Measurements from ENCODE around the gene JAK3.
A peak's percentile ranks its signal among the peaks of the same experiment; 100 is the strongest.

The JAK3 gene

DNA sequence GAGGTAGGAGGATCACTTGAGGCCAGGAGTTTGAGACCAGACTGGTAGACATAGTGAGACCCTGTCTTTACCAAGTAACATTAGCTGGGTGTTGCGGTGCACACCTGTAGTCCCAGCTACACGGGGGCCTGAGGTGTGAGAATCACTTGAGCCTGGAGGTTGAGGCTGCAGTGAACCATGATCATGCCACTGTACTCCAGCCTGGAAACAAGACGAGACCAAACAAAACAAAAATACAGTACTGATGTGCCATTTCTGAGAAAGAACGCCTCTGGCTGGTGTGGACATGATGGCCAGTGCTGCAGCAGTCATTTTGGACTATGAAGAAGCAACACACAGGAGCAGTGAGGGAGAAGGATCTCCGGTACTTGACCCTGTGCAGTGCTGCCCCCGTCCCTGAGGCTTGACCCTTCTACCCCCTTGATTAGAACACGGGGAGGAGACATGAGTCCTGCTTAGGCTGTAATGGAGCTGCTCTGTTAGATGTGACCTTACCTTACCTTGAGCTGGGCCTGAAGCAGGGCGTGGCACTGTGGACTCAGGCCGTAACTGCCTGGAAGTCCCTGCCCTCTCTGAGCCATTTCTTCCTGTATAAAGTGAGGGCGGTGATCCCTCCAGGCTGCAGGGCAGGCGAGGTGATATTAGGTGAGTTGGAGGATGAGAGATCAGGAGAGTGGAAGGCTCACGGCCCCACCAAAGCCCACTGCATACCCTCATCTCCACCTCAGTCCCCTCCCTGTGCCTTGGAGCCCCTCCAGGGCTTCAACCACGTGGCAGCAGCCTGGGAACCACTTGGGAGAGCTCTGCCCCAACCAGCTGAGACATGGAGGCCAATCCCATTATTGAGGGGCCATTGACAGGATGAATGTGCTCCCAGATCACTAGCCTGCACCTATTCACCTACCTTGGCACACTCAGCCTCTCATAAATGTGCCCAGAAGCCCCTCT, 17.9 kb upstream of the JAK3 start:
- DNase-seq (ENCODE audit: low read depth) = no peak

DNA sequence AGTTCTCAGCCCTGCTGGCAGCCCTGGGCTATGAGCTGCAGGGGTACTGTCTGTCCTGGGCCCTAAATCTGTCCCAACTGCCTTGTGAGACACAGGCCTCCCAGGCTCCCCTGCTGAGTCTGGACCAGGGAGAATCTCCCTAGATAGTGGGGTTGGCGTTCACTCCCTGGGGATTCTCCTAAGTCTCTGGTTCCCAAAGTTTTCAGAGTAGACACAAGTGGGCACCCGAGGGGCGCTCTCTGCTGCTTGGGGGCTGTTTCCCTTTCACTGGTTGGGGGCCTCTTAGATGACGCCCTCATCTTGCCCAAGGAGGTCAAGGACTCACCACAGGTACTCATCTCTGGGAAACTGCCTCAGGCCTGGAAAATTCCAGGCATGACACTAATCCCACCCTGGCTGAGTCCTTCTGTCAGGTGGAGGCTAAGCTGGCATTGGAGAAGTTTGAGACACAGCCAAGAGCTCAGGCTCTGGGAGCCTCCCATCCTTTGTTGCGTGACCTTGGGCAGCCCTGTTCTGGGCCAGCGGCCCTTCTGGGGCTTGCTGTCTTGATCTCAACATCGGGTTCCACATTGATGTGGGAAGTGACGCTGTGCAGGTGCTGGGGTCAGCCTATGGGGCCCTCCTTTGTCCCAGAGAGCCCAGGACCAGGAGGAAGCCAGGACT, 15.9 kb upstream of the JAK3 start:
- no peak for DNase-seq (ENCODE audit: low read depth)

DNA sequence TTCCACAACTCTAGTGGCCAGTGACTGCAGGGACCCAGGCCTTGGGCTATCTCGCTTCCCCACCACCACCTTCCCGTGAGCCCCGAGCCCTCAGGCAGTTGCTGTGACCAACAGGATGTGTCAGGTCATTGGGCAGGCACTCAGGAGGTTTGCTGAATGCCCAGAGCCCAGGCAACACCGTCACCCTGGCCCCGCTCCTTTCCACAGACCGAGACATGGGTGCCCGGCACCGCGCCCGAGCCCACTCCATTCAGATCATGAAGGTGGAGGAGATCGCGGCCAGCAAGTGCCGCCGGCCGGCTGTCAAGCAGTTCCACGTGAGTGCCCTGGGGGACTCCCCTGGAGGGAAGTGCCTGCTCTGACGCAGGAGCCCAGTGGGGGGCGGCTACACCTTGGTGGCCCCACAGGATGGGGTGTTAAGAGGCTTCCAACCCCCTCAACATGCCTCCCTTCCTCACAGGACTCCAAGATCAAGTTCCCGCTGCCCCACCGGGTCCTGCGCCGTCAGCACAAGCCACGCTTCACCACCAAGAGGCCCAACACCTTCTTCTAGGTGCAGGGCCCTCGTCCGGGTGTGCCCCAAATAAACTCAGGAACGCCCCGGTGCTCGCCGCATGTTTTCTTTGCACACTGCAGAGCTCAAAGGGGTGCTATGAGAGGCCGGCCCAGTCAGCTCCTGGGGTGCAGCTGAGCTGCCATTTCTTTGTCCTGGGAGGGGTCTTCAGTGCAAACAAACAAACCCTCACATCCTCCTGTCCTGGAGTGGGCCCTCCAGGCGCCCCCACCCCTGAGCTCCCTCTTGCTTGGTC, 15.1 kb upstream of the JAK3 start:
- no peak for DNase-seq (ENCODE audit: low read depth)

DNA sequence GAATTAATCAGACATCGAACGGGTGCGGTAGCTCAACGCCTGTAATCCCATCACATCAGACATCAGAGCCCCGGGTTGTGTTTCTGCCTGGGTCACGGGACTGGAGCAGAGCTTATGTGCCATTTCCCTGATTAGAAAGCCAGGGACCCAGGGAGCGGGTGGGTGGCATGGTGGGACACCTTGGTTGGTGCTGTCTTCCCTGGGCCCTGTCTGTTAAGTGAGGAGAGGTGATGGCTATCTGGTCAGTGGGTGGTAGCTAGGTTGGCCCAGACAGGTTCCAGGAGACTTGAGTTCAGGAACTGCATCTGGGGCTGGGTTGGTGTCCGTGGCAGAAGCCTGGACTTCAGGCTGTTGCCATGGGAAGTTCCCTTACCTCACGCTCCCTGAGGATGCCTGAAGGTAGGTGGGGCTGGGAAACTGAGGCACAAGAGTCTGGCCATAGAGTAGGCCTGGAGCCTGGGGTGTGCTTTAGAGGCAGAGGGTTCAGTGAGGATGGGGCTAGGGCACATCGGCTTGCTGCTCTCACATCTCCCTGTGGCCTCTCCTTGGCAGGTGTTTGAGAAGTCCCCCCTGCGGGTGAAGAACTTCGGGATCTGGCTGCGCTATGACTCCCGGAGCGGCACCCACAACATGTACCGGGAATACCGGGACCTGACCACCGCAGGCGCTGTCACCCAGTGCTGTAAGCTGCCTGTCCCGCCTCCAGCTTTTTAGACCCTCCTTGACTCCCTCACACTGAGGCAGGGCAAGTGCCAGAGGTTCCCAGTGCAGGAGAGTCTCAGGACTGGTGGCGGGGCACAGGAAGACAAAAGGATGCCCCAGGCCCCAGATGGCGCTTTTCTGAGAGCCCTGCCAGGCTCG, 14.0 kb upstream of the JAK3 start:
- DNase-seq (ENCODE audit: low read depth) = no peak

DNA sequence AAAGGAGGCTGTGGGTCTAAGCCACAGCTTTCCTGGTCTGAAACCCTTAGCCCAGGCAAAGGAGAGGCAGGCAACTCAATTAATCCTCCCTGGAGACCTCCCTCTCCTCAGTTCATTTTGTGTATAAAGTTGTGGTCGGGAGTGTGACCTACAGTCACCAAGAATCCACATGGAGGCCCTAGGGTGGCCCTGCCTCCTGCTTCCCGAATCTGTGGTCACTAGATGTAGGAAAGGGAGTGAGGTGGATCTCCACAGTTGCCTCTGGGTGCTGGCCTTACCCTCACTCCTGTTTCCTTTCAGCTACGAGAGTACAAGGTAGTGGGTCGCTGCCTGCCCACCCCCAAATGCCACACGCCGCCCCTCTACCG, 13.2 kb upstream of the JAK3 start:
- DNase-seq (ENCODE audit: low read depth) = no peak

DNA sequence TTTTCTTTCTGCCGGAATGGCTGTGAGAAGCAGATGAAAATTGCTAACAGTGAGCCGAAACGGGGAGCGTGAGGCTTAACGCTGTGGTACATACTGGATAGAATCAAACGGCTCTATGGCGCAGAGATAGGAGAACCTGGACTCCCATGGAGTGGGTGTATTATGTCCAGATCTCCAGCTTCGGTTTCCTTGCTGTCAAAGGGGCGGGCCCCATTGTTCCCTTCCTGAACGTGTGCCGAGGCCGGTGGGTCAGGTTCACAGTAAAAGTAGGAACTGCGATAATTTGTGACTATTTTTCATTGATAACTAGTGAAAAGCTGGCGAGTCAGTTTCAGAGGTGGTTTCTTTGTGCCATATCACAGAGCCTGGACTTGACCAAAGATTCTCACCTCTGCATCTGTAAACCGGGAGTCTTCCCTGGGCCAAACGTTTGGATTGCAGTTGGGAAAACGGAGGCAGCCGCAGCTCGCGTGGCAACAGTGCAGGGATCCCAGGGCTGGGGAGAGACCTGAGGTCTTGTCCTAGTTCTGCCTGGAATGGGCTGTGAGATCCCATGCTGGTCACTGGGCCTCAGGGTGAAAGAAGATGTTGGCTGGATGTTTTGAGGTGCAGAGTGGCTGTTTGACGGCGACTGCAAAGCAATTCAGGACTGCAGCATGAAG, 12.7 kb upstream of the JAK3 start:
- no peak for DNase-seq (ENCODE audit: low read depth)

DNA sequence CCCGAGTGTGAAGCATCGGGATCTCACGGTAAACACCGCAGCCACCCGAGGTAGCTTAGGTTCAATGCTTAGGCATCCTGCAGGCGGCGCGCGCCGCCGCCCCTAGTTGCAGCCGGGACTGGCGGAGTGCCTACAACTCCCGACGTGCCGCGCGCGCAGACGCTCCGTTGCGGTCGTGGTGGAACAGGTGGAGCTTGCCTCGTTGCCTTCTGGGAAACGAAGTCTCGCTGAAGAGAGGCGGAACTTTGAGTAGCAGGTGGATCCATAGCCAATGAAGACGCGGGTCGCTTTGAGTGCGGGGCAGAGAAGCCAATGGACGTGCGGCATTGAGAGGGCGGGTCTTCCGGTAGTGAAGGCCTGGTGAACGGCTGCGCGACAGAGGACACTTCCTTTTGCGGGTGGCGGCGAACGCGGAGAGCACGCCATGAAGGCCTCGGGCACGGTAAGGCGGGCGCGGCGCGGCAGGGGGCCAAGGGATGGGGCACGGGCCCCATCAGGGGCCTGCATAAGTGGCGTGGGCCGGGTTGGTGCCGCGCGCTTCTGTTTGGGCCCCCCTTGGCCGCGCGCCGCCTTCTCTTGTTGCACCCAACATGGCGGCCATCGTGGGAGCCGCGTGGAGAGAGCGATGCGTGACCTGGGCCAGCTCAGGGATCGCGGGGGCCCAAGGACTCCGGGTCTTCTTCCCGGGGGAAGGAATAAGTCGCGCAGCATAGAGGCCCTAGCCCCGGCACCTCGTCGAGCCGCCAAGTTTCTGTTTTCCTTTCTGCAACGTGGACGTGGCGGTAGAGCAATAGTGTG, 11.9 kb upstream of the JAK3 start, which contains the start of gene RPL18A:
TSS of gene RPL18A (plus strand) at position 378 of the 798 bp plus-strand sequence. CDS start at position 425, 47 bp downstream.
- DNase-seq (ENCODE audit: low read depth) = peak; percentile 97

DNA sequence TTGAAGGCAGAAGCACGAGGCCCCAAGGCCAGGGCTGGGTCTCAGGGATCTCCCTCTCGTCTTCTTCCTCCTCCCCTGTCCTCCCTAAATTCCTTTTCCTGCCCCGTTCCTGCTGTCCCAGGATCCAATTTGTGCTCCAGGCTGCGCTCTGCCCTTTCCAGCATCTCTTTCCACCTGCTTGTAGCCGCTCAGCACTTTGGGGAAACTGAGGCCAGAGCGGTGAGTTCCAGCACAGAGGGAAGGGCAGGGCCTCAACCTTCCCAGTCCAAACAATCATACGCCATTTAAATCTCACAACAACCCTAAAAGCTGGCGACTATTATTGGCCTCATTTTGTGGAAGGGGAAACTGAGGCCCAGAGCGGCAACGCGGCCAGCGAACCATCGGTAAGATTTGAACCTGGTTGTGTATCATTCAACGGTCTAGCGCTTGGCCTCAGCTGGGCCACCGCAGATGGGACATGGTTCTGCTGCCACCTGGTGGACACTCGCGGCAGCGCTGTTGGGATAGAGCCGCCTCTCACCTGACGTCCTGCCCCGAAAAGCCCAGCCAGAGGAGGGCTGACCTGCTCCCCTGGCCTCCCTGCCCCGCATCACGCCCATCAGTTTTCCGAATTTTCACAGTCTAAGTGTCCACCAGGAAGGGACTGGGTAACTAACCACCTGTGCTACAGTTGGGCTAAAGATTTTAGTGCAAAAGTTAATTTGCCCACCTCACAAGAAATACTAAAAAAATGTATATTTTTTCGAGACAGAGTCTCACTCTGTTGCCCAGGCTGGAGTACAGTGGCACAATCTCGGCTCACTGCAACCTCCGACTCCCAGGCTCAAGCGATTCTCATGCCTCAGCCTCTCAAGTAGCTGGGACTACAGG, 7.7 kb upstream of the JAK3 start:
- DNase-seq (ENCODE audit: low read depth) = peak; percentile 92

DNA sequence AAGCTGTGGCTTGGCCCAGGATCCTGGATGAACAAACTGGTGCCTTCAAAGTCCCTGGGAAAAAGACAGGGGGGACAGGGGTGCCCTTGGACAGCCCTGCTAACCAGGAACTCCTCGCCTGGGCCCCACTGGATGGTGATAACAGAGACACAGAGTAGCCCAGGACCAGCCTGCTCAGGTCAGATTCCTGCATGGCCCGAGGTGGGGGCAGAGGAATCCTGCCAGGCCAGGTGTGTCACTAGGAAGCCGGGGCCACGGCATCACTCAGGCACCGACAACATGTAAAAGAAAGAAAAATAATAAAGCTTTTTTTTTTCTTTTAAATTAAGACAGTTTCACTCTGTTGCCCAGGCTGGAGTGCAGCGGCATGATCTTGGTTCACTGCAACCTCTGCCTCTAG, 6.3 kb upstream of the JAK3 start:
- DNase-seq (ENCODE audit: low read depth) = no peak

DNA sequence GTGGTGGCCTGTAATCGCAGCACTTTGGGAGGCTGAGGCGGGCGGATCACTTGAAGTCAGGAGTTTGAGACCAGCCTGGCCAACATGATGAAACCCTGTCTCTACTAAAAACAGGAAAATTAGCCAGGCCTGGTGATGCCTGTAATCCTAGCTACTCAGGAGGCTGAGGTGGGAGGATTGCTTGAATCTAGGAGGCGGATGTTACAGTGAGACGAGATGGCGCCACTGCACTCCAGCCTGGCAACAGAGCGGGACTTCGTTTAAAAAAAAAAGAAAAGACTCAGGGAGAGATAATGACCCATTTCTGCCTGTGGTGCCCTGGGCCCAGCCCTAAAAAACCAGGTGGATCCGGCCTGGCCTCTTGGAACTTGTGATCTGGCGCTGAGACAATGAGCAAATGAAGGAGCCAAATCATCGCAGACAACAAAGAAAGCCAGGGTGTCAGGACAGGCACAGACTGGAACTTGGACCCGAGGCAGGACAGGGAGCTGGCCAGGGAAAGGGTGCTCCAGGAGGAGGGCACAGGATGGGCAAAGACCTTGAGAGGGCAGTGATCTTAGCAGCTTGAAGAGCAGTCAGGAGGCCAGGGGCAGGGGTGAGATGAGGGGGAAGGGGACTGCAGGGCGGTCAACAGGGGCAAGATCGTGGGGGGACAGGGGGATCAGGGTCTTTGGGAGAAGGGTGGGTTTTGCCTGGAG, 962 bp upstream of the JAK3 start:
- no peak for DNase-seq (ENCODE audit: low read depth)

DNA sequence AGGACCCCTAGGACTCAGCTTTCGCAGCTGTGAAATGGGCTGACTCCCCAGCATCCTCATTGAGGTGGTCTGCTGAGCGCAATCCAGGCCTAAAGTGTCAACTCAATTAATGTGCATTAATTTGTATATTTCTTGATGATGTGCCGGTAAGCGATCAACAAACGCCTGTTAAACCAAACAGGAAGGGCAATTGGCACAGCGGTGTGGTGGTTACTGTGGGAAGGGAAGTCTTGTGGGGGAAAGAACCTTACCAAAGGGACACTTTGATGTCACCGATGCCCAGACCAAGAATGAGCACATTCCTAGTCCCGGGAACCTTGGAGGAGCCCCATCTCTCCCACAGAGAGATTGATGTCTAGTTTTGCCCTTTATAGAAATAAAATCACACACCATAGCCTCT, 1.6 kb downstream of the JAK3 start:
- no peak for DNase-seq (ENCODE audit: low read depth)

DNA sequence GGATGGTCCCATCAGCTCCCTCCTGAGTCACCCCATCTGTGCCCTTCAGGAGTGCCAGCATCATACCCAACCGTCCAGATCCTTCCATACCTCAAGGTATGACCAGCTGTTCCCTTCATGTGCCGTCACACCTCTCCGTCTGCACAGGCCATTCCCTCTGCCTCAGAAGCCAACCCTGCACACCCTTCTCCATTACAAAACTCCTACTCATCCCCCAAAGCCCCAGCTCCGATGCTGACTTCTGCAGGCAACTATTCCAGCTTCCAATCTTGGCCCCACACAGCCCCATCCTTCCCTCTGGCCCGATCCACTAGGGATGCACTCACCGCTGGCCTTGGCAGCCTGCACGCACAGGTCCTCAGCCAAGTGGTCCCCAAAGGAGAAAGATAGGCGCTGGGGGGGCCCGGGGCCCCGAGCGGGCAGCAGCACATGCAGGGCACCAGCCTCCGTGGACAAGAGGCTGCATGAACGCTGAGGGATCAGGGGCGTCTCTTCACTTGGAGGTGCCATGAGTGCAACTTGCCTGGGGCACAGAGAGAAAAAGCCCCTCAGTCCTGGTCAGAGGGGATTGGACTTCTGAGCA, 3.8 kb downstream of the JAK3 start:
- DNase-seq (ENCODE audit: low read depth) = no peak

DNA sequence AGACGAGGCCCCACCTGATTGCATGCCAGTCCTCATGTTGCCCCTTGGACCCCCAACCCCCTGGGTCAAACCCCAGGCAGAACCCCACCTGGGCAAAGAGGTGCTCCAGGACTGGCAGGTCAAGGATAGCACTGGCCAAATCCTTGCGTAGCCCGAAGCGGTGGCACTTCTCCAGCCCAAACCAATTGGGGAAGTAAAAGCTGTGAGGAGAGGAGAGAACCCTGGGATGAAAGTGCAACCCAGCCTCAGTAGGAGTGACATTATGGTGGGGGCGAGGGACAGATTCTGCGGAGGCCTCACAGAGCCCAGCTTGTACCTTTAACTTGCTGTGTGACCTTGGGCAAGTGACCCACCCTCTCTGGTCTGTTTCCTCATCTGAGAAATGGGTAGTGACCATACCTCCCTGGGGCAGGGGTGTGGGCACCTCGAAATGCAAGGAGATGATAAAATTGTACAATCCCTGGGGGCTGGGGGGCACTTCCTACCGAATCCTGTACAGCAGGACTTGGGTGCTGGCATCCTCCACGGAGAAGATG, 4.4 kb downstream of the JAK3 start:
- DNase-seq (ENCODE audit: low read depth) = no peak

DNA sequence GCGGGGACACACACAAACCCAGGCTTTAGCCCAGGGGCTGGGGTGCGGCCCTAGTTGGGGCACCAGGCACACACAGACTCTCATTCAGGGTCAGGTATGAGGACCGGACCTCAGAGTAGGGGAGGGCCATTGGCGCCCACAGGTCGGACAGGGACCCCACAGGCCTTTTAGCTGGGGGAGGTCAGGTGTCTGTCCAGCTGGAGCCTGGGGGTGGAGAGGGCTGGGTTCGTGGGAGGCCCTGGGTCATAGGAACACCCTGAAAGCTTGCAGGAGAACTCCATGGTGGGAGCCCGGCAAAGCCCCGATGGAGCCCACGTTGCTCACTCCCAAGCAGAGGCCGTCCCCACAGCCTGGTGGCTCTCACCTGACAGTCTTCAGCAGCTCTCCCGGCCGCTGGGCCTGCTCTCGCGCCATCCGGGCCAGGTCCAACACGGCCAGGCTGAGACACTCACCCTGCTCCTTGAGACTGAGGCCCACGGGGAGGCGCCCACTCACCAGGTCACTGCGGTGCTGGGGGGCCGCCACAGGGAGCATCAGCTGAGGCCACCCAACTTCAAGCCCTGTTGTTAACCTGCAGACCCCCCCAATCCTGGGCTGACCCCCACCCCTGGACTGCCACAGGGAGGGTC, 5.0 kb downstream of the JAK3 start:
- no peak for DNase-seq (ENCODE audit: low read depth)

DNA sequence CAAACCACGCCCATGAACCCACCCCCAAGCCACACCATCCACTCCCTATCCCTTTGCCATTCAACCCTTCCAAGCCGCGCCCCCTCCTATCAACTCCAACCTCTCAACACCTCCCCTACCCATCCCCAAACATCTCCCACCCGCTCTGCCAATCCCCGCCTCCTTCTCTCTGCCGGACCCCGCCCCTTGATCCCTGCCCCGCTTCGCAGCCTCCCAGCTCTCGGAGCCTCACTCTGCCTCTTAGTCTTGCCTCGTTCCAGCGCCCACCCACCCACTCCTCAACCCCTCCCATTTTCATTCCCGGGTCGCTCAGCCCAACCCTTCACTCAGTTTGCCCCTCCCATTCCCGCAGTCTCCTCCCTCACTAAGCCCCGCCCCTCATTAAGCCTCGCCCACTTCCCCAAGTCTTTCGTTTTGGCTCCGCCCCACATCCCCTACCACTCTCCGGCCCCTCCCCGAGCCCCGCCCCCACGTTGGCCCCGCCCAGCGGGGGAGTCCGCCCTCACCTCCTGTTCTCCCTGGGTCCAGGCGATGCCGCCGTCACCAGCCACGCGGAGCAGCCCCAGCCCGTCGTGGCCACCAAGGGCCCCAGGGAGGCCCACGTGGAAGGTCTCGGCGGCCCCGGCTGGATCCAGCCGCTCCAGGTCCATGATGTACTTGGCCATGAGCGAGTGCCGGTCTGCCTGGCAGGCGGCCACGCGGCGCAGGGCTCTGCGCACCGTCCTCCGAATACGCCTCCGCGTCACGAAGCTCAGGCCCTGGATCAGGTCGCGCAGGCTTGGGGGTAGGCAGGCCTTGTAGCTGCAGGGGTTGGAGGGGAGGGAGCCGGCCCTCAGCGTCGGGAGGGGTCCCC, 5.7 kb downstream of the JAK3 start:
- DNase-seq (ENCODE audit: low read depth) = peak; percentile 62

DNA sequence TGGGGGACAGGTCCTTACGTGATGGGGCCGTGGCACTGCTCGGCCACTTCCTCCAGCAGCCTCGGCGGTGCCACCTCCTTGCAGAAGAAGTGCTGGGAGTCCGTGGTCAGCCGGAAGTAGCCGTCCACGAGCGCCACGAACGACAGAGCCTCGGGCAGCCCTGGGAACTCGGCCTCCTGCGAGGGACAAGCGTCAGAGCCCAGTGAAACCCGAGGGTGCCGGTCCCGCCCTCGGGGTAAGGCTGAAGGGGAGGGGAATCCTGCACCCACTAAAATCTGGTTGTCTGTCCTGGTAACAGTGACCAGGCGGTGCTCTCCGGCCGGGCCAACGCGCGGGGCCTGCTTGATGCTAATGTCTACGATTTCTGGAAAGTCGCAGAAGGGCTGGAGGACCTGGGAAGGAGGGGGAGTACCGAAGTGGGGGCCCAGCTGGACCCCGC, 6.4 kb downstream of the JAK3 start:
- DNase-seq (ENCODE audit: low read depth) = no peak

All from stimulated activated CD8-positive, alpha-beta memory T cell treated with anti-CD3 and anti-CD28 coated beads, Interleukin-7, amount 100 ng/mL, for 24 hours (primary cell).